Activated B cell treated with CpG ODN at 0.5 μM for 24 hours (primary cell): ENCODE measurements around the gene CCDC70. TPM values are rescaled to one million over a fixed set of nuclear protein-coding genes. Genes with fewer than 3 reads are reported as not detected.
A peak's percentile ranks its signal among the peaks of the same experiment; 100 is the strongest.

Source experiments
- ATAC-seq: fragments of 200-7000 bp; cut with Tn5 transposase; one replicate; pipeline ENCODE4 v1.10.0; 2021; ENCODE audit warnings: low read depth, mild to moderate bottlenecking, moderate library complexity
- CTCF ChIA-PET: fragments of 350-600 bp; sonication (Branson Sonifier 250); formaldehyde crosslinking; loops from one replicate; lab custom pipeline; 2021; ENCODE audit warnings: antibody characterized with exemption; lab: Charles Lee
- POLR2A ChIA-PET: fragments of 350-600 bp; sonication (Branson Sonifier 250); formaldehyde crosslinking; loops from one replicate; lab custom pipeline; 2021; ENCODE audit warnings: antibody characterized with exemption; lab: Charles Lee
- DNase-seq: peaks from one replicate; pipeline ENCODE4 v3.0.0; 2022
- H3K27ac Mint-ChIP-seq: one replicate; pipeline ENCODE4 v1.8.0; 2020; ENCODE audit warnings: mixed read lengths
- H3K27me3 Mint-ChIP-seq: one replicate; pipeline ENCODE4 v1.8.0; 2021; ENCODE audit warnings: mixed read lengths
- H3K36me3 Mint-ChIP-seq: one replicate; pipeline ENCODE4 v1.8.0; 2021; ENCODE audit warnings: low read depth, mixed read lengths
- H3K4me1 Mint-ChIP-seq: one replicate; pipeline ENCODE4 v1.8.0; 2021; ENCODE audit warnings: mixed read lengths
- H3K4me3 Mint-ChIP-seq: one replicate; pipeline ENCODE4 v1.8.0; 2020; ENCODE audit warnings: mild to moderate bottlenecking, mixed read lengths
- H3K9me3 Mint-ChIP-seq: one replicate; pipeline ENCODE4 v1.8.0; 2020; ENCODE audit warnings: mixed read lengths
- CTCF ChIP-seq: fragments of 200-600 bp; IDR thresholded peaks from one replicate; pipeline ENCODE4 v1.8.0; 2022; ENCODE audit warnings: antibody characterized with exemption, mild to moderate bottlenecking
- intact Hi-C: fragments of 100-400 bp; cut with micrococcal nuclease; formaldehyde crosslinking; loops from one replicate; pipeline ENCODE4 v1.15.1; 2024
- total RNA-seq: library from RNA; stranded (reverse); gene quantifications from 2 replicates; pipeline ENCODE4 v1.2.3, GENCODE V29; 2022

The CCDC70 gene
- total RNA-seq, 1 donor from 2014 or later = not detected

GRCh38 chr13:51816604-51817249 lies 45.0 kb upstream of the CCDC70 start:
- H3K9me3 Mint-ChIP-seq = no peaks in the 10 kb centered on the region
- ATAC-seq = no peak
- no peaks in the 10 kb centered on the region for H3K27me3 Mint-ChIP-seq
- no peak for TF ChIP-seq CTCF
- H3K4me3 Mint-ChIP-seq = no peak overlapping the region
- no peak for DNase-seq
- ChIA-PET POLR2A (interaction anchor here (1.8 to 2.3 kb wide), 2 partner anchors 13 to 16 kb away, joined by 6 read pairs; no protein-coding TSS in a partner anchor), CTCF (interaction anchor here (1.3 to 4.1 kb wide), 8 partner anchors 10 to 634 kb away, joined by 3 to 56 read pairs (median 10); no protein-coding TSS in a partner anchor)
- H3K36me3 Mint-ChIP-seq = no peaks in the 10 kb centered on the region
- intact Hi-C loops = loop anchor here (5.0 kb wide), 1 partner anchor 636 kb away; the partner anchor contains the start of gene VPS36
- peaks cover 52% of the 10 kb centered on the region for H3K4me1 Mint-ChIP-seq
- no peak overlapping the region for H3K27ac Mint-ChIP-seq

GRCh38 chr13:51817717-51818116 lies 44.1 kb upstream of the CCDC70 start:
- ChIA-PET CTCF (no interaction called here), POLR2A (interaction anchor here (0.6 kb wide), 1 partner anchor 325 kb away, joined by 3 read pairs; no protein-coding TSS in a partner anchor)
- intact Hi-C loops = loop anchor here (5.0 kb wide), 1 partner anchor 635 kb away; the partner anchor contains the start of gene VPS36

GRCh38 chr13:51818276-51818675 lies 43.5 kb upstream of the CCDC70 start:
- H3K27ac Mint-ChIP-seq = peak overlapping the region; percentile 9
- no peaks in the 10 kb centered on the region for H3K9me3 Mint-ChIP-seq
- H3K36me3 Mint-ChIP-seq = no peaks in the 10 kb centered on the region
- H3K4me1 Mint-ChIP-seq = peaks cover 60% of the 10 kb centered on the region
- no peak for TF ChIP-seq CTCF
- CTCF ChIA-PET = interaction anchor here (0.6 kb wide), 1 partner anchor 15 kb away, joined by 3 read pairs; no protein-coding TSS in a partner anchor
- DNase-seq (no peak), ATAC-seq (no peak)
- POLR2A ChIA-PET = interaction anchor here (0.9 kb wide), 1 partner anchor 365 kb away, joined by 4 read pairs; the partner anchor contains the start of gene INTS6
- H3K27me3 Mint-ChIP-seq = no peaks in the 10 kb centered on the region
- H3K4me3 Mint-ChIP-seq = no peak overlapping the region
- intact Hi-C loops = loop anchor here (5.0 kb wide), 1 partner anchor 634 kb away; the partner anchor contains the start of gene VPS36

More at GRCh38 chr13:51817717-51818116, 44.1 kb upstream of the CCDC70 start:
- H3K27ac Mint-ChIP-seq = peak overlapping the region; percentile 41
- DNase-seq = no peak
- H3K4me3 Mint-ChIP-seq = no peak overlapping the region
- no peaks in the 10 kb centered on the region for H3K27me3 Mint-ChIP-seq
- ATAC-seq = no peak
- H3K36me3 Mint-ChIP-seq = no peaks in the 10 kb centered on the region
- no peak for TF ChIP-seq CTCF
- H3K4me1 Mint-ChIP-seq = peaks cover 55% of the 10 kb centered on the region
- no peaks in the 10 kb centered on the region for H3K9me3 Mint-ChIP-seq

- H3K36me3 Mint-ChIP-seq = no peaks in the 10 kb centered on the region
- H3K27me3 Mint-ChIP-seq = no peaks in the 10 kb centered on the region
- intact Hi-C loops = loop anchor here (5.0 kb wide), 1 partner anchor 633 kb away; the partner anchor contains the start of gene VPS36
- H3K4me3 Mint-ChIP-seq = no peak overlapping the region
- peak overlapping the region; percentile 71 for H3K27ac Mint-ChIP-seq
- peaks cover 62% of the 10 kb centered on the region for H3K4me1 Mint-ChIP-seq
- CTCF ChIA-PET = interaction anchor here (0.6 kb wide), 1 partner anchor 14 kb away, joined by 3 read pairs; no protein-coding TSS in a partner anchor
- no peaks in the 10 kb centered on the region for H3K9me3 Mint-ChIP-seq
- ATAC-seq (peak; percentile 30), DNase-seq (no peak)
- POLR2A ChIA-PET = interaction anchor here (0.6 to 0.9 kb wide), 3 partner anchors 16 to 366 kb away, joined by 3 to 4 read pairs (median 4); partner anchors contain the start of gene INTS6
- TF ChIP-seq CTCF = no peak
These were observed 42.8 kb upstream of the CCDC70 start for GRCh38 chr13:51818781-51819511.
